Caco-2 (cell line): ENCODE measurements around the gene GATA3. TPM values are rescaled to one million over a fixed set of nuclear protein-coding genes. Genes with fewer than 3 reads are reported as not detected.

Experiments
- BruUV-seq: library from RNA; stranded (reverse); fragments of 400-500 nt; replicated peaks from 2 replicates; lab custom pipeline; 2021; lab: Mats Ljungman, UMichigan
- CTCF ChIA-PET: fragments of 300-600 bp; sonication (Branson Sonifier 250); formaldehyde crosslinking; loops from one replicate; lab custom pipeline; 2022; ENCODE audit warnings: antibody characterized with exemption; lab: Charles Lee
- POLR2A ChIA-PET: fragments of 300-600 bp; sonication (Branson Sonifier 250); formaldehyde crosslinking; loops from one replicate; lab custom pipeline; 2022; ENCODE audit warnings: antibody characterized with exemption; lab: Charles Lee
- DNase-seq, 2 experiments: peaks; one replicate each; pipeline versions ENCODE4 v3.0.0 to v3.0.0-alpha.2; 2020 to 2022
- H3K27me3 ChIP-seq: replicated peaks from 2 replicates; pipeline ENCODE4 v1.6.0; 2011; ENCODE audit warnings: low read length; ENCODE audit not compliant: control insufficient read depth, insufficient read depth
- H3K36me3 ChIP-seq: 2 replicates; pipeline ENCODE4 v1.5.1; 2011; ENCODE audit warnings: low read length; ENCODE audit not compliant: control insufficient read depth, insufficient read depth
- H3K4me1 ChIP-seq: fragments of 250-450 bp; sonication (Bioruptor Pico); 2 replicates; pipeline ENCODE4 v1.5.1; 2020; ENCODE audit warnings: mild to moderate bottlenecking
- H3K4me3 ChIP-seq: 2 replicates; pipeline ENCODE4 v1.5.1; 2011; ENCODE audit warnings: low read depth, mild to moderate bottlenecking, control low read depth, low read length
- H3K9me3 ChIP-seq: fragments of 250-450 bp; sonication (Bioruptor Pico); 2 replicates; pipeline ENCODE4 v1.5.1; 2020; ENCODE audit warnings: mild to moderate bottlenecking, moderate library complexity
- H3K27ac Mint-ChIP-seq: one replicate; pipeline ENCODE4 v1.8.0; 2022; ENCODE audit warnings: mixed read lengths; ENCODE audit not compliant: unreplicated experiment
- H3K27me3 Mint-ChIP-seq: one replicate; pipeline ENCODE4 v1.8.0; 2022; ENCODE audit warnings: mixed read lengths; ENCODE audit not compliant: insufficient read depth, unreplicated experiment
- H3K36me3 Mint-ChIP-seq: one replicate; pipeline ENCODE4 v1.8.0; 2022; ENCODE audit warnings: mild to moderate bottlenecking, mixed read lengths; ENCODE audit not compliant: insufficient read depth, unreplicated experiment
- H3K4me1 Mint-ChIP-seq: one replicate; pipeline ENCODE4 v1.8.0; 2022; ENCODE audit warnings: low read depth, mixed read lengths; ENCODE audit not compliant: unreplicated experiment
- H3K4me3 Mint-ChIP-seq: one replicate; pipeline ENCODE4 v1.8.0; 2022; ENCODE audit warnings: mild to moderate bottlenecking, moderate library complexity, mixed read lengths; ENCODE audit not compliant: unreplicated experiment
- H3K9me3 Mint-ChIP-seq: one replicate; pipeline ENCODE4 v1.8.0; 2022; ENCODE audit warnings: mixed read lengths; ENCODE audit not compliant: unreplicated experiment
- CTCF ChIP-seq, 2 experiments: fragments of 200-600 bp in 1 of 2; IDR thresholded peaks; 1 replicate in 1 of 2; 2 replicates in 1 of 2; pipeline versions ENCODE4 v1.5.1 to v1.8.0; 2011 to 2022; ENCODE audit warnings: antibody characterized with exemption in 1 of 2, control low read depth in 1 of 2, inconsistent platforms in 1 of 2, low read depth in 1 of 2, low read length in 1 of 2, mild to moderate bottlenecking in 1 of 2, moderate library complexity in 1 of 2; ENCODE audit not compliant: insufficient read depth in 1 of 2, severe bottlenecking in 1 of 2, unreplicated experiment in 1 of 2
- intact Hi-C: fragments of 100-400 bp; cut with micrococcal nuclease; formaldehyde crosslinking; loops from one replicate; pipeline ENCODE4 v1.10.0; 2022; ENCODE audit not compliant: unreplicated experiment
- total RNA-seq: library from RNA; stranded (reverse); gene quantifications from 2 replicates; pipeline ENCODE4 v1.2.3, GENCODE V29; 2022

Gene GATA3
- total RNA-seq, 1 experiment from 2014 or later: 27.7 TPM

GRCh38 chr10:8037199-8037801 lies 17.2 kb upstream of the GATA3 start:
- H3K4me3 ChIP-seq: peak overlapping the region; percentile 40
- H3K4me1 ChIP-seq: peaks cover 20% of the 10 kb centered on the region
- no peaks in the 10 kb centered on the region; the same call in 1 of the 2 replicates for H3K9me3 ChIP-seq
- Mint-ChIP-seq H3K4me1 (peaks cover 19% of the 10 kb centered on the region), H3K27me3 (no peaks in the 10 kb centered on the region), H3K4me3 (peak overlapping the region; percentile 82), H3K9me3 (no peaks in the 10 kb centered on the region), H3K36me3 (no peaks in the 10 kb centered on the region), H3K27ac (peak overlapping the region; percentile 50)
- TF ChIP-seq CTCF (IDR thresholded peaks at IDR 0.05; ENCODE audit: insufficient read depth in 1 of 2, low read depth in 1 of 2, low read length in 1 of 2, severe bottlenecking in 1 of 2, unreplicated experiment in 1 of 2): no peak
- BruUV-seq: no TSS peak
- no peaks in the 10 kb centered on the region for H3K36me3 ChIP-seq
- intact Hi-C loops: loop anchor here (1.0 kb wide), 1 partner anchor 8 kb away; no protein-coding TSS in a partner anchor
- DNase-seq: no peak
- H3K27me3 ChIP-seq: no peaks in the 10 kb centered on the region
- CTCF ChIA-PET: interaction anchor here (0.6 to 0.8 kb wide), 2 partner anchors 8 to 1392 kb away, joined by 3 read pairs; no protein-coding TSS in a partner anchor
- POLR2A ChIA-PET: interaction anchor here (0.6 kb wide), 2 partner anchors 25 to 219 kb away, joined by 4 read pairs; partner anchors contain the start of gene TAF3

DNA sequence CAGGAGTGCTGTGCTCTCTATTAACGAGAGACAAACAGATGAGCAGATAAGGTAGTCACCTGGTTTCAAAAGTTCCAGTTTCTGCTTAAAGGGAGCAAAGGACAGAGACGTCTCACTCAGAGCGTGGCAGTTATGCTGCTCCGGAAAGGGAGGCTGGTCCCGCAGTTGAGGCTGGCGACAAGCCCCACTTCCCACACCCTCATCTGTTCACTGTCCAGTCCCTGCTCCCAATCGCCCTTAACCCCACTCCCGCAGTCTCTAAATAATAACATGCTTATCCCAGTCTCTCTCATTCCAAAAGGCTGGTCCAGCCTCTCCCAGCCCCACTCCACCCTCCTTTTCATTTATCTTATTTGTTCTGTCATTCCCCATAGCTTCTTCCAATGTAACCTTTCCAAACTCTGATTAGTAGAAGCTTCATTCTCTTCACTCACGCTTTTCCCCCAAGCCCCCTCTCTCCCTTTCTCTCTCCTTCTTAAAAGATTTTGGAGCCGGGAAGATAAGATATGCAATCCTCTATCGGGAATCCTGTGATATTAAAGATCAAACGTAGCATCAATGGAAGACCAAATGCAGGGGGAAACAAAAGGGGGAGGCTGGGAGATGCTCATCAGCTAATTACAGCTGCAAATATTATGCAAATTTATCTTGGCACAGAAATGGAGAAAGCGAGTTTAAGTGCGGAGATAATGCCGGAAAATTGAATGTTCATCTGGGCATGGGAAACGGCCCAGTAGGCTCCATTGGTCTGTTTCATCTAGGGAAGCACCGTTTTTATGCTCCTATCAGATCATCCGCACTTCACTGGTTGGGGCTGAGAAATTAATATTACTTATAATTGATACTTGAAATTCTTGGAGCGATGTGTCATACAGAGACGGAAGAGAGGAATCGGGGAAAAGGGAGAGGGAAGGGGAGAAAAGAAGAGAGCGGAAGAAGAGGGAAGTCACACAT lies 16.3 kb upstream of the GATA3 start:
- peak; percentile 5 to 48 for DNase-seq
- peak overlapping the region; percentile 82 for H3K4me3 Mint-ChIP-seq
- Histone ChIP-seq H3K27me3 (no peaks in the 10 kb centered on the region), H3K36me3 (no peaks in the 10 kb centered on the region), H3K4me1 (peaks cover 20% of the 10 kb centered on the region), H3K9me3 (no peaks in the 10 kb centered on the region; the same call in 1 of the 2 replicates), H3K4me3 (peak overlapping the region; percentile 40)
- intact Hi-C loops: loop anchor here (1.0 kb wide), 1 partner anchor 7 kb away; no protein-coding TSS in a partner anchor
- H3K36me3 Mint-ChIP-seq: no peaks in the 10 kb centered on the region
- peak overlapping the region; percentile 50 for H3K27ac Mint-ChIP-seq
- H3K9me3 Mint-ChIP-seq: no peaks in the 10 kb centered on the region
- BruUV-seq: no TSS peak
- no peaks in the 10 kb centered on the region for H3K27me3 Mint-ChIP-seq
- ChIA-PET POLR2A (no interaction called here), CTCF (no interaction called here)
- TF ChIP-seq CTCF (IDR thresholded peaks at IDR 0.05; ENCODE audit: insufficient read depth in 1 of 2, low read depth in 1 of 2, low read length in 1 of 2, severe bottlenecking in 1 of 2, unreplicated experiment in 1 of 2): no peak
- peaks cover 19% of the 10 kb centered on the region for H3K4me1 Mint-ChIP-seq

GRCh38 chr10:8039321-8039881 lies 15.1 kb upstream of the GATA3 start:
- no peaks in the 10 kb centered on the region for H3K27me3 Mint-ChIP-seq
- Histone ChIP-seq H3K9me3 (no peaks in the 10 kb centered on the region; the same call in 1 of the 2 replicates), H3K4me1 (peaks cover 23% of the 10 kb centered on the region), H3K4me3 (no peak overlapping the region), H3K27me3 (no peaks in the 10 kb centered on the region), H3K36me3 (no peaks in the 10 kb centered on the region)
- intact Hi-C loops: no loop called here
- CTCF ChIA-PET: no interaction called here
- no peak overlapping the region for H3K27ac Mint-ChIP-seq
- H3K9me3 Mint-ChIP-seq: no peaks in the 10 kb centered on the region
- BruUV-seq: no TSS peak
- peaks cover 19% of the 10 kb centered on the region for H3K4me1 Mint-ChIP-seq
- no peak for DNase-seq
- H3K4me3 Mint-ChIP-seq: no peak overlapping the region
- TF ChIP-seq CTCF (IDR thresholded peaks at IDR 0.05; ENCODE audit: insufficient read depth in 1 of 2, low read depth in 1 of 2, low read length in 1 of 2, severe bottlenecking in 1 of 2, unreplicated experiment in 1 of 2): no peak
- no peaks in the 10 kb centered on the region for H3K36me3 Mint-ChIP-seq
- POLR2A ChIA-PET: no interaction called here
